ENCODE results near the gene GPR39.
A peak's percentile ranks its signal among the peaks of the same experiment; 100 is the strongest.

The GPR39 gene

DNA sequence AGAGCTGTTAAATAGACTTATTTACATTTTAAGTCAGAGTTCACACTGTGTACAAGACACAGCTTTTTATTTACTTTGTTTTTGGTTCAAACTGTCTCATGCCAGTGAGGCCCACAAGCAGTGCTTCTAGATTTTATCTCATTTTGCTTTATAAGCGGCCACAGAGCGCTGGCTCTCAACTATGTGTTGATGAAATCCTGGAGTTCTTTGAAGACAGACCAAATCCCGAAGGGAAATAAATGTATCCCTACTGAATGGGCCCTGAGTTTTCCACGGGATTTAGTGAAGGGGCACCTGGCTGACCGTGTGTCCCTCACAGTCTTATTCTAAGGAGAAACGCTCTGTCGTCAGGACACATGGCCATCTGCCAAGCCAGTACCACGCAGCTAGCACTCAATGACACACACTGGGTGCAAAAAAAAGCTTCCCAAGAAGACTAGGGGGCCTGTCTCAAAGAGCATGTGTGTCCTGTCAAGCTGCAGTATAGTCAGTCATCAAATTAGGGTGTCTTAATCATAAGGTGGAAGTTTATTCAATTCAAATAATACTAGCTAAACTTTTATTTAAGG is 230.0 kb downstream of the GPR39 start:
- DNase-seq: no peak

DNA sequence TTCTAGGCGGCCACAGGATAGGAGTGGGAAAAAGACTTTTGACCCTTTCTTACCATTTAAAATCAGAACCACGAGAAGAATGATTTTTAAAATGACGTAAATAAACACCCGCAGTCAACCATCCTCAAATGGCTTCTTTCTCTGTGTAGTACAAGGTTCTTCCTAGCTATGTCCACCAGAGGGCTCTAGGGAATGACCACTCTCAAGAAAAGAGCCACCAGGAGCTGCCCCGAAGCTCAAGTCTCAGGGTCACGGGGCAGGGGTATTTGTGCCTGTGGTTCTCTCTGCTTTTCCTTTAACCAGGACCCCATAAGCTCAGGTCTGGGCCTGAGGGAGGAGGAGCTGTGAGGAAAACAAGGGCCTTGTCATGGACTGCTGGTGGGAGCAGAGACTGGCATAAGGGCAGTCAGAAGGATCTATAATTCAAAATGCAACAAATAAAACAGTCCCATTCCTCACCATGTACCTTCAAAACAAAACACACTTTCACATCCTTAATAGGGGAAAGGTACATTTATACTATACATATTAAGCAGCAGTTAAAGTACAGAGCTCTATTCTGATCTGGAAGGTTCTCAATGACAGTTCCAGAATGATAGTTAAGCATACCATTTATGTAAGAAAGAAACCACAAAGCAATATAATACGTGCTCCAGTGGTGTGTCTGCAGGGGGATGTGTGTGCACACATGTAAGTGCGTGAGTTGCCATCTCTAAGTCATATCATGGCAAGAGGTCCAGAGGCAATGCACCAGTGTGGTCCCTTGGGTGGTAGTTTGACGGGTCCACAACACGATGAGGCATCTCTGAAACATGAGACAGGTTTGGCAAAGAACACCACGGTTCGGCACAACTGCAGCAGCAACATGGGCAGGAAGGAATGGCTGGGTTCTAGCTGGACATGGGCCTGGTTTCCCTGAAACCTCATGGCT is 234.8 kb downstream of the GPR39 start:
- peak in 1 of 2 experiments; percentile 50 for DNase-seq

- DNase-seq: no peak
Measured at GRCh38 chr2:132652474-132652873, 235.9 kb downstream of the GPR39 start.

- DNase-seq: no peak
Measured at GRCh38 chr2:132654335-132654734, 237.7 kb downstream of the GPR39 start.

- no peak for DNase-seq
Measured at GRCh38 chr2:132654968-132655367, 238.4 kb downstream of the GPR39 start.

DNA sequence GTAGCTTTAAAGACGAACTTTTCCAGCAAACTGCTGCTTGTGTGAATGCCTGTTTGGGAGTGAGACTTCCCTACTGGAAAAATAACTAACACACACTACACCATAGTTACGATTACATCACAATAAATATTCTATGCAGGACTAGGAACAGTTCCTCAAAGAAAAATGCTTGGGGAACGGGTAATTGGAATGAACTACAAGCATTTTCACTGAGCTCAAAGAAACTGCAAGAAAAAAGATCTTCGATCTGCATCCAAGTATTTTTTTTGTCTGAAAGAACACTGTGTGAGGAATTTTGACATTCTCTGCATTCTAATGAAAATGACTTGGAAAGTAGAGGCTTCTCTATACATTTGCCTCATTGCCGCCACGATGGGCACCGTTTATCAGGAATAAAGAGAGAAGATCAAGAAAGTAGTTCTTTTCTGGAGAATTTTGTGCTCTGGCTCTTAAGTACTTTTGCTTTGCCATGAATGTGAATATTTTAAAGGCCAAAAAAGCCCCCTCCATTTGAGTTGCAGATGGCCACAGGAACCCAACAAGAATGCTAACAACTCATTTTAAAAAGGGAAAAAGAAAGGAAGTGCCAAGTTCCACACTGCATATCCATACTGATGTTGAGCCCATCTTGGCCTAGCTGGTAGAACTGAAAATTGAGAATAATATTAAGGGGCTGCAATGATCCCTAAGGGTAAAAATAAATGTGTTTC is 239.8 kb downstream of the GPR39 start:
- DNase-seq: no peak

- DNase-seq: no peak
Measured at GRCh38 chr2:132659331-132659730, 242.7 kb downstream of the GPR39 start.

- no peak for DNase-seq
Measured at GRCh38 chr2:132662732-132663131, 246.1 kb downstream of the GPR39 start.

DNA sequence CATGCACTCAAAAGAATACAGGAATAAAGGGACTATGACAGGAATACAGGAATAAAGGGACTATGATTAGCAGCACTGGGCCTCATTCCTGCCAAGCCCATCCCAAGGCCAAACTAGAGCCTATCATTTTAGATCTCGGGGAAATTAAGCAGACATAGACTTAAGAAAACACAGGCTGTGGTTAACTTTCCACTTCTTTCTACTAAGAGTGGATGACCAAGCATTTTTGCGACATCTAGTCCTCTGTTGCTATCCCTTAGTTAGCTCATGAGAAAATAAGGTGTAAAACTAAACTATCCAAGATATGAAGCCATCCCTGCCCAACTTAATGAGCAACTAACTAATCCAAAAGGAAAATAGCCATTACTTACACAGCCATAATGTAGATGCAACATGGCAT is 247.5 kb downstream of the GPR39 start:
- no peak for DNase-seq

DNA sequence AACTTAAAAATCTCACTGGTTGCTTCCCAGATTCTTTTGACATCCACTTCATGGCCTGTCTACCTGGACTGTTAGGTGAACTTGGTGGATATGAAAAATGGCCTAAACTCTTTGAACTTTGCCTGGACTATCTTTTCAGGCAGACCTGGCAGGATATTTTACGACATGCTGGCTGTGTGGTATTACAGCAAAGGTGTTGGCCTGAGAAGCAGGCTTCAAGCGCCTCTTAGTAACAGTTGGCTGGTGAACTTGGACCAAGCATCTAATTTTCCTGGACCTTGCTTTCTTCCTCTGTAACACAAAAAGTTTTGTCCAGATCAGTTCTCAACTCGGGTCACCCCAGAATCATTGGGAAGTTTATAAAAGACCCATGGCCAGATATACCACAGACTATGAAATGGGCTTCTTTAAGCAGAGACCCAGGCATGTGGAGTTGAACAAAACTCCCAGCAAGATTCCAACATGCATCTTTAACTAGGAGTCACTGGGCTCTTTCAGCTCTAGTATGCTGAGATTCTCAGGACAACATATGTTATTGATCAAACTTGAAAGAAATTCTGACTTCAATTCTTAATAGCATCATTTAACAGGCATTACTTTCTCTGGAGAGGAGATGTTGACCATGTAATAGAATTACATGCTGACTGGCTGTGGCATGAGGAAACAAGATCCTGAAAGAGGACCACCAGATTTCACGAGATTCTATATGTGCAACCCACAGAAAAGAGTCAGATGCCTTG is 249.0 kb downstream of the GPR39 start:
- DNase-seq: no peak

DNA sequence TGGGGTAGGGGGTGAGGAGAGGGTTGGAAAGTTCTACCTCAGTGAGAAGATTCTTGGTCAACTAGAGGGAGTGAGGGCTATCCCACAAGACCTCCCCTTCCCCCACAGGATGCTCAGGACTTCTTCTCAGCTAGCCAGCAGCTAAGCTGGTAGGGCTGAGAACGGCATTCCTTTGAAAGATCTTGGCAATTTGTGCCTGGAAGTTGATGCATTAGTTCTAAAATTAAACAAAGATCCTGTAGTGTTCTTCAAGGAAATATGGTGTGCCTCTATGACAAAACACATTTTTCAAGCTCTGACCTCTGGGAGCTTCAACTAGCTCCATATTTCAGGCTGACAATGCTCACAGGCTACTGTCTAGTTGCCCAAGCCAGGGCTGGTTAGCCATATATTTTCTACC is 251.1 kb downstream of the GPR39 start:
- DNase-seq: no peak

- no peak for DNase-seq
Measured at GRCh38 chr2:132668189-132668823, 251.7 kb downstream of the GPR39 start.

- no peak for DNase-seq
Measured at GRCh38 chr2:132668987-132669907, 252.6 kb downstream of the GPR39 start.

GRCh38 chr2:132669908-132670495 is 253.4 kb downstream of the GPR39 start, which contains the start of gene LYPD1:
TSS of gene LYPD1 (minus strand) at chr2:132670205. CDS start at chr2:132669932, 273 bp downstream.
- peak in 1 of 2 experiments; percentile 5 for DNase-seq

DNA sequence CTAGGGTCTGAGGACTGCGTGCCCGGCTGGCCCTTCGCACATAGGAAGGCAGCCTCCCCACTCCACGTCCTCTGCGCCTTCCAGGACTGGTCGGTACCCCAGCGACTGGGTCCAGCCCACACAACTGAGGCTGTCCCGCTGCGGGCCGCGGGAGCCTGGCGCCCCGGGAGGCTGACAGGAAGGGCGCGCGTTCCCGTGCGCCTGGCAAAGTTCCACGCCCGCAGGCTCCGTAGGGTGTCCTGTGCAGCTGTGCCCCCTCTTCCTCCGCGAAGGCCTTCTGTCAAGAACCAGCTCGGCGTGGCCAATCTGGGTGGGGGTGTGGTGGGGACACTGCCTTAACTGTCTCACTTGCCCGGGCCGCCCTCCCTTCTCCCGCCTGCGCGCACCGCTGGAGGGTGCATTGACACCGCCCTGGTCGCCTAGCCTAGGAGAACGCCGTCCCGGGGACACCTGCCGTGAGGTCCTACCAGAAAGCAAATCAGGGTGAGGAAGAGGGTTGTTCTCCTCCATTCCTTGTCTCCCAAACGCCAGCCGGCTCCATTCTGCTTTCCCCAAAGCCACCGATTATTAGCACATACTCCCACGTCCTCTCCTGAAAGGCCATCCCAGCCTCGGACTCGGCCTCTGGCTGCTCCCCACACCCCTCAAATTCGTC is 254.0 kb downstream of the GPR39 start:
- peak in 1 of 2 experiments; percentile 6 for DNase-seq

DNA sequence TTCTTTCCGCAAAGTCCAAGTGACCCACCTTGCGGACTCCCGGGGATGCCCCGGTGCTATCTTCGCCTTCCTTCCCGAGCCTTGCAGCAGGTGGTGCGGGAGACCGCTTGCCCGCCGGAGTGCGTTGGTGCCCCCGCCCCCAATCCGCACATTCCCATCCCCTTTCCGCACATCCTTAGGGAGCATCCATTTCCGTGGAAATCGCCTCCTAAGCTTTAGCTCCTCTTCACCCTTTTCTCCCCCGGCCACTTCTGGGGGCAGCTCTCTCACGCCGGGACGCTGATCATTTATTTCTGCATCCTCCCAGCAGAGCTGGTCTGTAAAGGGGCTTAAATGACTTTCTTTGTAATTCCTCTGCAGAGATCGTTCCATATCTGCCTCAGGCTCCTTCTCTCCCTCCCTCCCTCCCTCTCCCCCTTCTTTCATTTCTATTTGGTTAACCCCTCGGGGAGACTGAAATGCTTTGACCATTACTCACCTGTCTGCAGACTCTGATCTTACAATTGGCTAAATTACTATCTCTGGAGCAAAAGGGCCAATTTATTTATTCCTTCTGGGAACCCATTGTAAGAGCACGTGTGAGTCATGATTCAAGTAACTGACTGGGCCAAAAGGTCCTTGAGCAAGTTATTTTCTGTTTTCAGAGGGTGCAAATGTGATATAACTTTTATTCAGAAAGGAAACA is 254.7 kb downstream of the GPR39 start:
- peak in 1 of 2 experiments; percentile 70 for DNase-seq

- no peak for DNase-seq
Measured at GRCh38 chr2:132676999-132677398, 260.4 kb downstream of the GPR39 start.

DNA sequence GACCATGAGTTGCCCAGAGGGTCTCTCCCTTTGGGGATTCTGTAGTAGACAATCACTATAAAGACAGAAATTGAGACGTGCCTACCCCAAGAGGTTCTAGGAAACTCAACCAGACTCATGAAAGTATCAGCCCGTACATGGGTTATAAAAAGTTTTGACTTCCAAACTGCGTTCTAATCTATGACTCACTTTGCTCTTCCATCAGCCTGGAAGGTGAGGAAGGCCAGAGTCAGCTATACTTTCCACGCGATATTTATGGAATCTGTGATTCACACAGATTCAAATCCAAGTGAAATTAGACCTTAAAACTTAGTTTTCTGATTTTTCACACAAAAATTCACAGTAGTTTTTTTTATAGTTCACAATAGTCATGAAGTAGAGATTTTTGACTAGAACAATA is 261.1 kb downstream of the GPR39 start:
- no peak for DNase-seq

DNA sequence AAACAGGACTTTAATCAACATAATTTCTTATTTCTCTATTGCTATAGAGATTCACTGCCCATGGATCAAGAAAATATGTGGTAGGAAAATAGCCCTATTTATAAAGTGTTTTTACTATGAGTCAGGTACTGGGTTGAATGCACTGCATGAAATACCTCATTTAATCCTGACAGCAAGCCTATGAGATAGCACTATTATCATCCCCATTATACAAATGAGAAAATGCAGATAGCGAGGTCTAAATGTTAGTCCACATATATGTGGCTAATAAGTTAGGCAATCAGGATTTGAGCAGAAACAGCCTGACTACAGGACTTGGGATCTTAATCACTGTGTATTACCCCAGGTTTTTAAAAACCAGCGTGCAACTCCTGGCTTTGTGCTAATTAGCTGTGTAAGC is 261.9 kb downstream of the GPR39 start:
- DNase-seq: no peak

DNA sequence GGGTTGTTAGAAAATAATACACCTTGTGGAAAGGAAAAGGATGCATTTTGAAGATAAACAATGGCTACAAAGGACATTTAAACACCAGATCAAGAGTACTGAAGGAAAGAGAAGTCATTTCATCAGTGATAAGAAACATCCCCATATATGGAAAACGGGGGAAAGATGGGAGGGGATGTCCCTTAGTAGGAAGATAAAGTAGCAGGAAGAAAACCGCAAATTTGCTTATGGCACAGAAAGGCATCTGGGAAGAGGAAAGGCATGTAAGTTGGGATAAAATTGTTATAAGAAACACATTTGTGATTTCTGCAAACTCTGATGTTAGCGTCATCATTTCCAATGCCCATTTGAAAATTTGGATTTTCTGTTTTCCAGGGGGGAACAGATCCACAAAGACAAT is 263.9 kb downstream of the GPR39 start:
- no peak for DNase-seq
